Measurements from ENCODE around the gene NEBL.
"Not testable (repeated sequence)": the region's sequence is repeated elsewhere in the genome, so short reads cannot be mapped to it uniquely, and the experiment has no call there.

The NEBL gene, protein sequence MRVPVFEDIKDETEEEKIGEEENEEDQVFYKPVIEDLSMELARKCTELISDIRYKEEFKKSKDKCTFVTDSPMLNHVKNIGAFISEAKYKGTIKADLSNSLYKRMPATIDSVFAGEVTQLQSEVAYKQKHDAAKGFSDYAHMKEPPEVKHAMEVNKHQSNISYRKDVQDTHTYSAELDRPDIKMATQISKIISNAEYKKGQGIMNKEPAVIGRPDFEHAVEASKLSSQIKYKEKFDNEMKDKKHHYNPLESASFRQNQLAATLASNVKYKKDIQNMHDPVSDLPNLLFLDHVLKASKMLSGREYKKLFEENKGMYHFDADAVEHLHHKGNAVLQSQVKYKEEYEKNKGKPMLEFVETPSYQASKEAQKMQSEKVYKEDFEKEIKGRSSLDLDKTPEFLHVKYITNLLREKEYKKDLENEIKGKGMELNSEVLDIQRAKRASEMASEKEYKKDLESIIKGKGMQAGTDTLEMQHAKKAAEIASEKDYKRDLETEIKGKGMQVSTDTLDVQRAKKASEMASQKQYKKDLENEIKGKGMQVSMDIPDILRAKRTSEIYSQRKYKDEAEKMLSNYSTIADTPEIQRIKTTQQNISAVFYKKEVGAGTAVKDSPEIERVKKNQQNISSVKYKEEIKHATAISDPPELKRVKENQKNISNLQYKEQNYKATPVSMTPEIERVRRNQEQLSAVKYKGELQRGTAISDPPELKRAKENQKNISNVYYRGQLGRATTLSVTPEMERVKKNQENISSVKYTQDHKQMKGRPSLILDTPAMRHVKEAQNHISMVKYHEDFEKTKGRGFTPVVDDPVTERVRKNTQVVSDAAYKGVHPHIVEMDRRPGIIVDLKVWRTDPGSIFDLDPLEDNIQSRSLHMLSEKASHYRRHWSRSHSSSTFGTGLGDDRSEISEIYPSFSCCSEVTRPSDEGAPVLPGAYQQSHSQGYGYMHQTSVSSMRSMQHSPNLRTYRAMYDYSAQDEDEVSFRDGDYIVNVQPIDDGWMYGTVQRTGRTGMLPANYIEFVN

DNA sequence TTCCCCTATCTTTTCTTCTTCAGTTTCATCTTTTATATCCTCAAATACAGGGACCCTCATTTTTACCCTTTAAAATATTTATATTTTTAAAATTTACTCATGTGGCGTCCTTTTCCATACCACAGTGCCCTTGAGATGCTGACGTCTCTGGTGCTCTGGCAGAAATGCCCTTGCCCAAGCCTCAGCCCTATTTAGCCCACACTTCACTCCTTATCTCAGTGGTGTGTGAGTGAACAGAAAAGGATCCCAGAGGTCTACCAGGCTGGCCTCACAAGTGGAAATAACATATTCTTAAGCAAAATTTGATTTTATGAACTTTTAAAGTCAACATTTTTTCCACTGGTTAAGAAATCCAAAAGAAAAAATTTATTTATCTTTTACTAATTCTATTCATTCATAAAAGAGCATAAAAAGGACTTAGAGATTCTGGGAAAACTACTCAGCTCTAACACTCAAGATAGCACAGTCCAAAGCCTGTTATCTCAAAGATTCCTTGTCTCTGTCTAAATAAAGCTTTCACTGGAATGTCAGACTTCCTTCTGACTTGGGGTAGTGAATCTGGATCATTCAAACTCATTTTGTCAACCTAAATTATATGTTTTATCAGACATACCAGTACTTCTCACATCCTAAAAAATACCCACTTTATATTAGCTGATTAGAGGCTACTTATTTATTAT is at the start of gene NEBL:
Gene NEBL (minus strand): TSS at position 166 of the 680 bp plus-strand sequence. CDS start 106 bp downstream, at position 60.
- no peak for DNase-seq

DNA sequence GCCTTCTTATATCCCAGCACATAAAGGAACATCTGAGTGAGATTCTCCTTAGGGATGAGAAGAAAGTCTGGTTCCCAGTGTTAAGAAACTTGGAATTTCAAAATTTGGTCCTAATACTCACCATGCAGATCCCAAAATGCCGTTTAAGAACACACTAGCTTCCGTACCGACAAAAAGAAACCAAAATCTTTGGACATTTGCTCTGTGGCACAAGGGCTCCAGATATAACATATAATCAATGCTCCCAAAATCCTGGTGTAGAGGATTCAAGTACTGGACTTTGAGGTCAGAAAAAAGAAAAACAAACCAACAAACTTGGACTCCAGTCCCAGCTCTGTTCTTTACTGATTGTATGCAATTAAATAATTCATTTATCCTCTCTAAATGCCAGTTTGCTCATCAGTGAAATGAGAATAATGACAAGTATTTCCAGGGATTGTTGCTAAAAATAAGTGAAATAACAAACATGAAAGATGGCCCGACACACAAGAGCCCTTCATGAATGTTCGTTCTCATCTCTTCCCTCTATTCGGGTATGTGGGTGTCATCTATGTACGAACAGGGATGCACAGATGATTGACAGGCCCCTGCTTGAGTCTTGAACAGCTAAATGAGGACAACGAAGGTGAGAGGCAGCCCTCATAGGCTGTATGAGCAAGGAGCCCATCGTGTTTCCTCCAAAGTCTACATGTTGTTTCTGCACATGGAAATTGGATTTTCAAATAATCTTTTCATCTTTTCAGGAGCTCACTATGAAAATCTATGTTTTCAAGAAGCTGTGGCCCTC is 48.6 kb upstream of the NEBL start:
- DNase-seq = no peak

DNA sequence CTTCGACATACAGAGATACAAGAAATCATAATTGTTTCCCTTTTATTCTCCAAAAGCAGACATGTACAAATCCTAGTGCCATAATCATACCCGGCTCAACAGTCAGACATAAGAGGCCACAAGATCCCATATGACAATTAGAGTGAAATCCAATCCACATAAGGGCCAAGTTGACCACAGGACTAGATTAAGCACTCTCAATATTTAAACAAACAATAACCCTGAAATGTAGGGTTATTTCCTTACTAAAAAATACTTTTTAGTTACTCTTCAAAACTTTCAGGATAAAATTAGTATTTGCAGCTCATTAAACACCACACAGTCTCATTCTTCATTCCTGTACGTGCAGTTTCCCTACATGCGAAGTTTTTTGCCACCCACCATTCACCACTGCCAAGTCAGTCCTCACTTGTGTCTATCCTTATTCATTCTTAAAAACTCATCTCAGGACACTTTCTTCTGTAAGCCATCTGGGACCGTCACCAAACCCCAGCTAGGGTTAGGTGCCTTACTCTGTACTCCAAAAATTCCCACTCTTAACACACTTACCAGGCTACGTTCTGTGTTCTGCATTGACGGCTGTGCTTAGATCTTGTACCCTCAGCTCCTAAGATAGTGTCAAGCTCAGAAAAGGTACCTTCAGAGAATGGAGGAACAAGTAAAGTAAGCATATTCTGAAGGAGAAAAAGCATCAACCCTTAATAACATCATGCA is 47.8 kb upstream of the NEBL start:
- DNase-seq = no peak

DNA sequence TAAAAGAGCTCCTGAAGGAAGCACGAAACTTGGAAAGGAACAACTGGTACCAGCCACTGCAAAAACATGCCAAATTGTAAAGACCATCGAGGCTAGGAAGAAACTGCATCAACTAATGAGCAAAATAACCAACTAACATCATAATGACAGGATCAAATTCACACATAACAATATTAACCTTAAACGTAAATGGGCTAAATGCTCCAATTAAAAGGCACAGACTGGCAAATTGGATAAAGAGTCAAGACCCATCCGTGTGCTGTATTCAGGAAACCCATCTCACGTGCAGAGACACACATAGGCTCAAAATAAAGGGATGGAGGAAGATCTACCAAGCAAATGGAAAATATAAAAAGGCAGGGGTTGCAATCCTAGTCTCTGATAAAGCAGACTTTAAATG is 42.3 kb upstream of the NEBL start:
- not testable (repeated sequence) for DNase-seq

DNA sequence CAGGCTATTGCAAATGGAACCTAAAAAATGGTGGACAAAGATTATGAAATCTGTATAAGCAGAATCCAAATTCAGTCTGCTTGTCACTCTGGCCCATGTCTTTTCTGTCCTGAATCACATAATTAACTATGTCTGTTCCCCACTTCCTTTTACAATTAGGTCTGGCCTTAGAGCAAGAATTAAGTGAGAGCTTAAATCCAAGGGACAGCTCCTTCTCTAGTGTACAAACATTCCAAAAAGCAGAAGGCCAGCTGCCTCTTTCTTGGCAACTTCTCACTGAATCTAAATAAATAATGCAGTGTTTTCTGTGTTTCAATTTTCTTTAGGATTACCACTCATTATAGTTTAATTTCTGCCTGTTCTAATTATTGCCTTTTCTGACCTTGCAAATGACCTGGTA is 39.3 kb upstream of the NEBL start:
- no peak for DNase-seq

DNA sequence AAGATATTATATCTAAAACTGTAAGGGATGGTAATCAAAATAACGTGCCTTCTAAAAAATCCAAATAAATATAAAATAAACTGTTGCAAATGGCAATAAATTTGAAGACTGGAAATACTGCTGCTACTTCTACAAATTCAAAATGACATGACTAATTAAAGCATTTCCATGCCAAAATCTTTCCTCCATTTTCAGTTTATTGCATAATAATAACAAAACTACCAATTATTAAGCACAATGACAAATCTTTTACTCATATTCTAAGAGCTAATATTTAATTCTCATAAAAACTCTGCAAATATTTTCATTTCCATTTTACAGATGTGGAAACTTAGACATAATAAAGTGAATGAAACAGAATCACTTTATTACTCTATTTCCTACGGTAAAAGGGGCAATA is 38.8 kb upstream of the NEBL start:
- DNase-seq = no peak

DNA sequence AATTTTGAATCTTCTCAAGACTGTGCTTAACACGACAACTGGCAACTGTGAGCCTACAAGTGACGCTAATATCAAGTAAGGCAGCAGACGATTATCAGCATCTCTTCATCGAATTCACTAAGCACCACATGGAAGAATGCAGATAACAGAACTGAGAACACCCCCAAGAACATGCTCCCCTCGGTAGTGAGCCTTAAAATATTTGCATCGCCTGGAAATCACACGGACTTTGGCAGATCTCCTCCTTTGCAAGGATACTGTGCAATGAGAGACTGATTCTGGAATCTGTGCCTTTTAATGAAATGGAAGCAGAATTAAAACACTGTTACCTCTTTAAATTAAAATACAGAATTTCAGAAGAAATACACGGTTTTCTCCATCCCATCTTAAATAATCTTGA is 38.2 kb upstream of the NEBL start:
- DNase-seq = no peak

DNA sequence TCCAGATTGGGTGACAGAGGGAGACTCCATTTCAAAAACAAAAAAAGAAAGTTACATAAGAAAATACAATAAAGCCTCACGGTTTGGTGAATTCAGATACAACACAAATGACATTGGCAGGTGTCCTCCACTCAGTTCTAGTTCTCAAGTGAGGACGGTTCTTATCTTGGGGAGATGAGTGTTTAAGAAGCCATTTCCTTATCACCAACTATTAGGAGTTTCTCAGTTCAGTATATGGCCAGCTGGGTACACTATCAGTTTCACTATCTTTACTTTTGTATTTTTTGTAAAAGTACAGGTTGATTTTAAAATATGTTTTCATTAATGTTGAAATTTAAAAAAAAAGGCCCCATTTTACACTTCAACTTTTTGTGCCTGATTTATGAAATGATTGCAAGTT is 36.6 kb upstream of the NEBL start:
- DNase-seq = no peak

DNA sequence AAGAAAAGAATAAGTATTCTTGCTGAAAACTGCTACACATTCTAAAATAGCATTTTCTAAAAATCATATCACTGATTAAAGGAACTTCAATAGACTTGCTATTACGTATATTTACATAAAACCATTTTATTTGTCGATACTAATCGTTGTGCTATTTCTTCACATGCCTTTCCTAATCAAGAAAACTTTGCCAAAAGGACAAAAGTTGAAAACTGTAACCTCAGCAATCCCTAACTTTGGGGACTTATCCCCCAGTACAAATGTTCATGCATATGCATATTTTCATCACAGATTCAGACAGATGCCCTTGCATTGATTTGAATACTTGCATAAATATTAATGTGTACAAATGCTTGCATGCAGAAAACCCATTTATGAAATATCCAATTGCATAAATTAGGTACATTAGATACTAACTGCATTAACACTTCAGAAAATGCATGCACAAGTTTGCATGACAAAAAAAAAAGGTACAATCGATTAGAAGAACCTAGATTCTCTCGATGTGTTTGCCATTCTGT is 35.6 kb upstream of the NEBL start:
- DNase-seq = no peak

DNA sequence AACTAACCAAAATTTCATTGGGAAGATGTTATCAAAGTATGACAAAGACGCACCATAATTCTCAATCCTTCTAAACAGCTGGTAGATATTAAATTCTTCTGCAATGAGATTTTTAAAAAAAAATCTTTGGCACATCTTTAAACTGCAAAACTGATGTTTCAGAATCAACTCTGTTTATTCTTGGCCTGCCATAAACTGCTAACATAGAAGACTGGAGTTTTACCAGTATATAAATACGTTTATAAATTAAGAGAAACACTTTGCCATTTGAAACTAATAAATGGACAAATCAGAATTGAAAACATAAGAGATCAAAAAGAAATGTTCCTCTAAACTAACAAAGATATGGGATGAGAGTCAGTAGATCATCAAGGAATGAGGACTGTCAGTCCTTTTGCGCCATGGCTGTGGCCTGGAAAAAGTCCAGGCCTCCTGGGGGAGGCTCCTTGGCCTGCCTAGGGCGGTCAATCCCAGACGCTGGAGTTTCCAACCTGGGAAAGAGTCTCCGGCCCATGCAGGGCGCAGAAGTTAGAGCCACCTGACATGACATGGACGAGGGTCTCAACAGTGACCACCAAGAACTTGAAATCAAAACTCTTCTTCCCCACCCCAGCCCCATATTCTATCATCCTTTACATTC is 34.2 kb upstream of the NEBL start:
- no peak for DNase-seq

DNA sequence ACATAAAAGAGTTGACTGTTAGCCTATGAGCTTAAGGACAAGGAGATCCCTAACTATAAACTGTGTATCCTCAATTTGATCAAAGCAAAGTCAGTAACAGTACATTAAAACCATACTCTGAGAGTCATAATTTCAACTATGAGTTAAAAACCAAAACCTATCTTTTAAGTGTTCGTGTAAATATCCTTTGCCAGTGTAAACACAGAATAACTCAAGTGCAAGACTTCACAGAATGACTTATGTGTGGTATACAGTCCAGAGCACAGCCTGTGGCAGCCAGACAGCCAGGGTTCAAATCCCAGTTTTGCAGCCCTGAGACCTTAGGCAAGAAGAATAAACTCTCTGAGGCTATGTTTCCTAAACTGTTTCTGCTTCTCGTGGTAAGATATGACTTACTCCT is 30.3 kb upstream of the NEBL start:
- DNase-seq = no peak

DNA sequence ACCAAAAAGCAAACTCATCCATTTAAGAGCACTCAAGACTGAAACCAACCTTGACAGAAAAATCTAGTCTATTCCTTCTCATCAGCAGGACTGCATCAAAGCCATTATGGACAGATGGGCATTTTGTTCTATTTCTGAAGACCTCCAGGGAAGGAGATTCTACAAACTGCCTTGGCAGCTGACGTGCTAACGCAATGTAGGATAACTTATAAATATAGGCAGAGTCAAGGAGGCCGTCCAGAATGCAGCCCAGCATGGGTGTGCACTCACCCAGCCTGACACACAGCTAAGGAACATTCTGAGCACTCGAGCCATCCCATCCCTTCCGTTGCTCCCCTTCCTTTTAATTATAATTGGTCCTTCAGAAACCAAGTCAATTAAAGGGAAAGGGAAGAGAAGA is 25.3 kb upstream of the NEBL start:
- no peak for DNase-seq

DNA sequence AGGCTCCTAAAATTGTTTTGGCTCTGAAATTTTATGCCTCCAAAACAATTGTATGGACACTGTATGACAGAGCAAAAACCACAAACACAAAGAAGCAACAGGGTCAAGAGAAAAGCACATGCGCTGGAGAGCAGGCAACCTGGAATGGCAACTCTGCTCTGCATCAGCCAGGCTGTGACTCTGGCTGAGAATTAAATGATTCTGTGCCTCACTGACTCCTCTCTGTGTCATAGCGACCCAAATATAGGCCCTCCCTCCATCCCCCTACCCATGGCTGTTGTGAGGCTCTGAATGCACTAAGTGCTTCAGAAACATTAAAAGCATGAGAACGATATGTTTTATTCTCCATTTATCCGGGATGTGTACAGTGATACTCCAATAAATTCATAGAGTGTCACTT is 24.9 kb upstream of the NEBL start:
- no peak for DNase-seq

DNA sequence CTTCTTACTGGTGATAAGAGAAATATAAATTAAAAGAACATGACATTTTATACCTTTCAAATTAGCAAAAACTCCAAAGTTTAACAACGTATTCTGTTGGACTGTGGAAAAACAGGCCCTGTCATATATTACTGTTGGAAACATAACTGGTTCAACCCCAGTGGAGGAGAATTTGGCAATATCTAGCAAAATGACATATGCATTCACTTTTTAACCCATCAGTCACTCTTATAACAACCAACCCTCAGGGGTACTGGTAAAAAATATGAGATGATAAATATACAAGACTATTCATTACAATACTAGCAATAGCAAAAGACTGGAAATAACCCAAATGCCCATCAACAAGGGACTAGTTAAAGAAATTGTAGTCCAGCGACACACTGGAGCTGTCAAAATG is 22.9 kb upstream of the NEBL start:
- no peak for DNase-seq

DNA sequence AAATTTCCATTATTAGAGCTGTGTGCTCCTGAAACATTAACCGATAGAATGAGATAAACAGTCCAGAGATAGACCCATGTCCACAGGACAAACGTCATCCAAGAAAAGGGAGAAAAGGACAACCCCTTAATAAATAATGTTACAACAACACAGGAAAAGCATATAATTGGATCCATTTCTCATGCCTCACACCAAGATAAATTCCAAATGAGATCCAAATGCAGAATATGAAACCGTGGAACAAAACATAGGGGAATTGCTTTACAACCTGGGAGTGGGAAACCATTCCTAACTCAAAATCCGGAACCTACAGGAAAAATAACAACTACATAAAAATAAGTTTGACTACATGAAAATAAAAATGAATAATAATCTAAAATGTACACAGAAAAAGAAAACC is 22.4 kb upstream of the NEBL start:
- DNase-seq = no peak

DNA sequence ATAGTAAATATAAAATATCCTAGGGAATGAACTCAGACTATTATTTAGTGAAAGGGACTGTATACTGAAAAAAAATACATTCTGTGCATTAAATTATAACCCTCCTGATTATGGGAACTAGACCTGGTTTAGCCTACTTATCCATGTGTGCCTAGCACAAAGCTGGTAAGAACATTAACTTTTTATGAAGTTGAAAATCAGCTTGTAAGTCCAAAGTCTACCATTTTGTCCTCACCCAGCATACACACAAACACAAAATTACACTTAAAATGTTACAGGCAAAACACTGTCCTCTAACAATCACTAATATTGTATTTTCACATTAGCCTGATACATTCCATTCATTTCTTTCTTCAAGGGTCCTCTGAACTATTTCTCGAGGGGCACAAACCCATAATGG is 19.9 kb upstream of the NEBL start:
- DNase-seq = no peak

DNA sequence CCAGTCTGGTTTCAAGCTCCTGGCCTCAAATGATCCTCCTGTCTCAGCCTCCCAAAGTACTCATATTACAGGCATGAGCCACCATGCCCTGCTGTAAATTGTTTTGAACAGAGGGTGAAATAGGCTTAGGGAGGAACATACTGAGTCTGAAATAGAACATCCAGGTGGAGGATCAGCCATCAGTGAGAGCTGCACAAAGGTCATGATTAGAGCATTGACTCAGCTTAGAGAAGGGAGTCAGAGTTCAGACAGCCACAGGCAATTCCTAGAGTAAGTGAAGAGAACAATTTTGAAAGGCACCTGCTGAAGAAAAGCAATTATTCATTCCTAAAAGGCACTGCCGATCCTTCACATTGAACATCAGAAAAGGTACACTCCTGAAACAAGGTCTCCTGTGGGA is 15.9 kb upstream of the NEBL start:
- DNase-seq = no peak

DNA sequence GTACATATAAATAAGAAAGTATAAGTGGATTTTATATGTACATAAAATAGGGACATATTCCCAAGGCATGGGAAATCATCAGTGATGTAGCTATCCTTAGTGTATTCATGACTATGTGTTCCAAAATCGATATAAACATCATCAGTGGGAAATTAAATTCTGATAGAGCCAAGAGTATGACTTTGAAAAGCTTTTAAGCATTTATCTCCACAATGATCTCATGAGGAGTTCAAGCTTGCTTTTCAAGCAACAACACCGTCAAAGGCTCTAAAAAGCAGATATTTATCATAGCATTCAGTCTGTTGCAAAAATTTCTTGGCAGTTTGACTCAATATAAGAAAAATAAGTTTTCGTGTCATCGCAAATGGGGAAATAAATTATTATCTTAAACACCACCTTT is 14.5 kb upstream of the NEBL start:
- DNase-seq = no peak

DNA sequence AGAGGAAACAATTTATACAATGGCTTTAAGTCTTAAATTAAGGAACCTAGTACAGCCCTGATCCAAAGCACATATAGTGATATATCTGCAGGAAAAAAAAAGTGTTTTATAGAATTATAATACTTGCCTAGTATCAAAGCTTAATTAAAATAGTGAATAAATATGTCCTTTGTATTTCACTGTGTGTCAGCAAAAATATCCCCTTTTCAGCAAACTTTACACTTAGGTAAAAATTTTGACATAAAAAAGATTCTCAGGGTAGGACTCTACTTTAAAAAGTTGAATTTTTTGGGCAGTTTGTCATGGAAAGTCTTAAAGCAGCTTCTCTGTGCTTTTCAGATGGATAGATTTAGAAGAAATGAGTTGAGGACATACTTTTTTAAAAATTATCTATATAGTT is 12.7 kb upstream of the NEBL start:
- no peak for DNase-seq

DNA sequence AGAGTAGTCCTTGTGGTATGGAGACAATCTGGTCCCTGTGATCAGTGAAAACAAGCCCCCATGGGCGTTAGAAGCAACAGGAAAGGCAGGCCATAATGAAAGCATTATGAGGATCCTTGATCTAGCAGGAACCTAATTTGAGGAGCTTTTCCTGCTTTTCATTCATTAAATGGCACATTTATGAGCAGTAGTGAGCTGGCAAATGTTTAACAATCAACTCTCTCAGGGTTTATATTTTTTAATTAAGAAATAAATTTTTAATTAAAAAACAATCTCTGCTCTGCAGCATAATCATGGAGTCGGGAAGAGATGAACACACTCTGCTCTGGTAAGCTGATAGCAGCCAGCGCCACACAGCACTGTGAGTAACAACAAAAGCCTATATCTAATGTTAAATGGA is 11.3 kb upstream of the NEBL start:
- no peak for DNase-seq

Data from activated CD4-positive, CD25-positive, alpha-beta regulatory T cell treated with anti-CD3 and anti-CD28 coated beads, Interleukin-2, amount 50 U/mL, for 72 hours (primary cell).